WTC11 (cell line): ENCODE measurements around the gene EYA2.

Source experiments
- CTCF ChIP-seq: fragments of 200-600 bp; IDR thresholded peaks from 2 replicates; pipeline ENCODE4 v1.8.0; 2022; ENCODE audit warnings: antibody characterized with exemption
- HMGXB4 ChIP-seq: sonication (generic); formaldehyde crosslinking; IDR thresholded peaks from 2 replicates; pipeline ENCODE4 v1.8.1; 2023; ENCODE audit warnings: mild to moderate bottlenecking, moderate library complexity, missing genetic modification reagents
- KAT7 ChIP-seq: sonication (generic); formaldehyde crosslinking; IDR thresholded peaks from 2 replicates; pipeline ENCODE4 v1.8.1; 2023; ENCODE audit warnings: missing genetic modification reagents, mild to moderate bottlenecking, borderline replicate concordance
- TF ChIP-seq, protein P1 (sequence below): sonication (generic); formaldehyde crosslinking; conservative IDR thresholded peaks from 2 replicates; pipeline ENCODE4 v1.8.1; 2022; ENCODE audit warnings: mild to moderate bottlenecking, missing genetic modification reagents

GRCh38 chr20:47118206-47118605, 223.6 kb downstream of the EYA2 start:
- no peak for TF ChIP-seq CTCF
- TF ChIP-seq, protein P1, sequence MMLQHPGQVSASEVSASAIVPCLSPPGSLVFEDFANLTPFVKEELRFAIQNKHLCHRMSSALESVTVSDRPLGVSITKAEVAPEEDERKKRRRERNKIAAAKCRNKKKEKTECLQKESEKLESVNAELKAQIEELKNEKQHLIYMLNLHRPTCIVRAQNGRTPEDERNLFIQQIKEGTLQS: no peak
- TF ChIP-seq HMGXB4 (CRISPR knock-in tag): no peak
- TF ChIP-seq KAT7: no peak
